GM19372 (cell line): ENCODE data around the gene LARGE1.

ENCODE experiments used
- ATAC-seq: cut with Tn5 transposase; IDR thresholded peaks from one replicate; pipeline ENCODE4 v1.9.1; 2021; ENCODE audit warnings: mild to moderate bottlenecking, low read depth, moderate library complexity; ENCODE audit not compliant: unreplicated experiment

The LARGE1 gene

DNA sequence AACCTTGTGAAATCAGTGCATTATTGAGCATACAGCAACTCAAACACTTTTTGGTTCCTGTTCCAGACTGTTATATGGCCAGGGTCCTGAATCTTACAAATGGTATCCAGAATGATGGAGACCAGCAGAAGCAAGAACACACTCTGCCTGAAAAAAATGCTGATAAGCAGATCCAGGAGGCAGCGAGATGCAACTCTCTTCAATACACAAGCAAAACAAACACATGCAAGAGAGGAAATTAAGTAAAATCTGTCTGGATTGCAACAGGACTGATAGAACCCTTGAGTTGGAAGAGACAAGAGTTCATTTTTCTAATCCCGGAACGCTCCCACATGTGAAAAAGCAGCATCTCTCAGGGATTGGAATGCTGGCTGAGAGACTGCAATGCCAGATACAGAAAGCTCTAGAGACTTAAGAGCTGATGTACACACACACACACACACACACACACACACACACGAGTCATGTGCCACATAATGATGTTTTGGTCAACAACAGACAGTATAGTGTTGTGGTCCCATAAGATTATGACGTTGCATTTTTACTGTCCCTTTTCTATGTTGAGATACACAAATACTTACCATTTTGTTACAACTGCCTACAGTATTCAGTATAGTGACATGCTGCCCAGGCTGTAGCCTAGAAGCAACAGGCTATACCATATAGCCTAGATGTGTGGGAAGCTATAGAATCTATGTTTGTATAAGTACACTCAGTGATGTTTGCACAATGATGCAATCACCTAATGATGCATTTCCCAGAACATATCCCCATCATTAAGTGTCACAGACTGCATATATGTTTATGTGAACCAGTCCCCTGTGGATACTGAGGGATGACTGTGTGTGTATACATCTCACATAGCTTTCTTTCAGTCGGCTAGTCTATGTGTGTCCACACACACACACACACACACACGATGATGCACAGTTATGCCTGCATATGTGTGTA lies 406.6 kb downstream of the LARGE1 start:
- ATAC-seq = no peak

DNA sequence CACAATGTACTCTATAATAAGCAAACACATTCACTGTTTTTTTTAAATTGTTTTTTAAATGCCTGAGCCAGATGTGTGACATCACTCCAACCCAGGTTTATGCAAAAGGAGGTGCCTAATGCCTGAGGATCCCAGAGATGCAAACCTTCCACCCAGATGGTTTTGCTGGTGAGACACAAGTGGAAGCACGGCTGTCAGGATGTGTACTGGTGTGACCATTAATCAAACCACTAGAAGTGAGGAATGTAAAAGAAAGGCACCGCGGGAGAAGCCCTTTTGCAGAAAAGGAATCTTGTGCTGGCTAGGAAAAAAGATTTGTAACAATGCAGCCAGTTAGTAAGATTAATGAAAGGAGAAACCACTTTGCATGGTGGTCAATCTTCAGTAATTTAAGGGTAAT lies 407.4 kb downstream of the LARGE1 start:
- ATAC-seq = no peak

DNA sequence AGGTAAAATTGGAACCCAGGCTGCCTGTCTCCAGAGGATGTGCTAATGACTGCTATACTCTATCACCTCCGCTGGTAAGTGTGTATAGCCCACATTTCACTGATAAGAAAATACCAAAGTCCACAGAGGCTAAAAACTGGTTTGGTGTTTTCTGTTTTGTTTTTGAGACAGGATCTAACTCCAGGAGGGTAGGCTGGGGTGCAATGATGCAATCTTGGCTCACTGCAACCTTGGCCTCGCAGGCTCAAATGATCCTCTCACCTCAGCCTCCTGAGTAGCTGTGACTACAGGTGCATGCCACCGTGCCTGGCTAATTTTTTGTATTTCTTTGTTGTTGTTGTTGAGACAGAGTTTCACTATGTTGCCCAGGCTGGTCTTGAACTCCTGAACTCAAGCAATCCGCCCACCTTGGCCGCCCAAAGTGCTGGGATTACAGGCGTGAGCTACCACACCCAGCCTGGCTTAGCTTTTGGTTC lies 409.8 kb downstream of the LARGE1 start:
- ATAC-seq = no peak

GRCh38 chr22:33504941-33505625 lies 415.2 kb downstream of the LARGE1 start:
- ATAC-seq = no peak

DNA sequence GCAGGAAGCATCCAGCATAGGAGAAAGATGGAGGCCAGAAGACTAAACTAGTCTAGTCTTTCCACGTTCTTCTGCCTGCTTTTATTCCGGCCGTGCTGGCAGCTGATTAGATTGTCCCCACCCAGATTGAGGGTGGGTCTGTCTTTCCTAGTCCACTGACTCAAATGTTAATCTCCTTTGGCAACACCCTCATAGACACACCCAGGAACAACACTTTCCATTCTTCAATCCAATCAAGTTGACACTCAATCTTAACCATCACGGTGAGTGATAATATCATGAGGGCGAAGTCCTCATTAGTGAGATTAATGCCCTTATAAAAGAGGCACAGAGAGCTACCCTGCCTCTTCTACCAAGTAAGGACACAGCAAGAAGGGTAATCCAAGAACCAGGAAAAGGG lies 424.2 kb downstream of the LARGE1 start:
- ATAC-seq = no peak

DNA sequence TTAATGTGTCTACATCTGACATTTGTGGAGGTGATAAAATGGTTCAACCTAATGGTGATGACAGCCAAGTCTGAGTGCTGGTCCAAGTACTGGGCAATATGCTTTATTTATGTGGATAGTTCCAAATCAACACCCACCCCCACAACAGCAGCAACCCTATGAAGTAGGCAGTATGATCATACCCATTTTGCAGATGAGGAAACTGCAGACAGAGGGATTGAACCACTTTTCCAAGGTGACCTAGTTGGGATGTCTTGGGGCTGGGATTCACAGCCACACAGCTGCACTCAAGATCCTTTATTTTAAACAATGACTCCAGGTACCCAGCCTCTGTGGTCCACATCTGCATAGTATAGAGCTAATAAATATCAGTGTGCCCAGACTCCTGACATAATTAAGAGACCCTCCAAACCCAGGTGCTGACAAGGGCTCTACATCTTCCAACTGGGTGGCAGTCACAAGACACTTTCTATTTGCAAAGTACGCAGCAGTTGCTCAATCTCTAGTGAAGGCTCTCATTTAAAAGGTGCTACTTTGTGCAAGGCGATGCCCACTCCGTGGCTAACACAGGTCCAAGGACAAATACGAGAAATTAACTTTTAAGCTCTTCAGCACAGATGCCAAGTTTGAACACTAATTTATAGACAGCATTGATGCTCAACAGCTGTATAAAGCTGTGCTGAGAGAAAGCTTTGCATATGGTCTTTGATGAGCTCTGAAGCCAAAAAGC lies 426.6 kb downstream of the LARGE1 start:
- no peak for ATAC-seq

DNA sequence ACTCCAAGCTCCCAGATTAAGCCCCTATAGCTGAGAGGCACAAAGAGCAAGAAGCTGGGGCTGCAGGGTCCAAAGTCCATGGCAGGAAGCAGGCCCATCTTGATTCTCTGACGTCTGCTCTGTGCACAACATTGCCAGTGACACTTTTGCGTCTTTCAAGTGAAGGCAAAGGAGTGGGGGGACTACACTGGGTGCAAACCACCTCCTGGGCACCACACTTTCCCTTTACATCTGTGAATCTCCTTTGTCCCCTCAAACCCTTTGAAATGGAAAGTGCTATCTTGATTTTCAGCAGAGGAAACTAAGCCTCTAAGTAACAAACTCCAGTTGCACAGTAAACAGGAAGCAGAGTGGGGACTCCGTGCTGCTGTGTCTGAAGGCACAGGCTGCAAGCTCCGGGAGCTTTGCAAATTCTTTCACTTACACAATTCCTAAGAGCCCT lies 428.0 kb downstream of the LARGE1 start:
- ATAC-seq = no peak

DNA sequence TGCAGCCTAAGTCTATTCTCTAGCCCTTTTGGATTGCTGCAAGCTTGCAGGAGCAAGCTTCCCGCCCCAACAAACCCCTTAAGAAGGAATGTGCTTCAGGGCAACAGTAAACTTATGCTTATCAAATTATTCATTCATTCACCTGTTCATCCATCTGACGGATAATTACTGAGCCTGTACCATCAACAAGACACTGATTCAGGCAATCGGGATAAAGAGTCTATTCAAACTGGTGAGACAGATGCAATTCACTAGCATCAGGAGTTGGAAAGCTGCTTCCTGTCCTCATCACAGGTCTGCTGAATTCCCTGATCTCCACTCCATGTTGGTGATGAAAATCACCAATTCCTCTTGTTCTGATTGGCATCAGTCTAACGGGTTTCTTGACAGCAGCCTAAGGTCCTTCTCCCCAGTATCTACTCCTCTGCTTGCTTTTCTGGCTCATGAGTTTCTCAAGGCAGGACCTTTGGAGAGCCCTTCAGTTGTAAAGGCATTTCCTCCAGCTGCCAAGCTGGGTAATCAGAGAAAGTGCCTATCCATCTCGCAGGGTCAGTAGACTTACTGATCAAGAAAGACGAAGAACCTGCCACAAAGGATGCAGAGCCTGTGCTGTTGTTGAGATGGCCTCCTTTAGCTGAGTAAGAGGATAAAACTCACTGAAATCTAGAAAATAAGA lies 433.1 kb downstream of the LARGE1 start:
- ATAC-seq = no peak

GRCh38 chr22:33481550-33481949 lies 438.7 kb downstream of the LARGE1 start:
- ATAC-seq = no peak

- no peak for ATAC-seq
Measured at GRCh38 chr22:33477120-33478111, 442.9 kb downstream of the LARGE1 start.

GRCh38 chr22:33476716-33477115 lies 443.6 kb downstream of the LARGE1 start:
- no peak for ATAC-seq

DNA sequence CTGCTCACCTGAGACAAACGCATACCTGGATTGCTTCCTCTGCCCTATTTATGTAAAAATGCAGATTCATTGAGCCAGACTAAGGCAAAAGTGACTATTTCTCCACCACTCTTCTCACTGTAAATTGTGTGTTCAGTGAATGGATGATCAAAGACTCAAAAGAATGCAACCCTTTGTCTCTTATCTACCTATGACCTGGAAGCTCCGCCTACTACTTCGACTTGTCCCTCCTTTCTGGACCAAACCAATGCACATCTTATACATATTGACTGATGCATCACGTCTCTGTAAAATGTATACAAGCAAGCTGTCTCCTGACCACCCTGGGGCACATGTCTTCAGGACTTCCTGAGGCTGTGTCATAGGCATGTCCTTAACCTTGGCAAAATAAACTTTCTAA lies 444.1 kb downstream of the LARGE1 start:
- ATAC-seq = no peak

DNA sequence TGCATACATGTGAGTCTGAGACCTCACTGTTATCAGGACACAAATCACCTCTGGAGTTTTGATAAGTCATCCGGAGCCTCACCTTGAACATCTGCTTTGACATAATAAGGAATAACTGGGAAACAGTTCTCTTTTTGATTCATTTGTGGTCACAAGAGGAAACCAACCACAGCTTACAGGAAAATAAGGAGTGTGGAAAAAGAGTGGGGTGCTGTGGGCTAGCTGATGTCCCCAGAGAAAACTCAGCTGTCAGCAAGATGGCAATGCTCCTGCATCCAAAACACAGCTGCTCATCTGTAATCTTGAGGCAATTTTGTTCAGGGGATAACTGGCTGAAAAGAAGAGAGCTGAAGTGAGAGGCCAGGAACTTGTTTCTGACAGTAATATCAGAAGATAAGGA lies 445.7 kb downstream of the LARGE1 start:
- ATAC-seq = no peak

DNA sequence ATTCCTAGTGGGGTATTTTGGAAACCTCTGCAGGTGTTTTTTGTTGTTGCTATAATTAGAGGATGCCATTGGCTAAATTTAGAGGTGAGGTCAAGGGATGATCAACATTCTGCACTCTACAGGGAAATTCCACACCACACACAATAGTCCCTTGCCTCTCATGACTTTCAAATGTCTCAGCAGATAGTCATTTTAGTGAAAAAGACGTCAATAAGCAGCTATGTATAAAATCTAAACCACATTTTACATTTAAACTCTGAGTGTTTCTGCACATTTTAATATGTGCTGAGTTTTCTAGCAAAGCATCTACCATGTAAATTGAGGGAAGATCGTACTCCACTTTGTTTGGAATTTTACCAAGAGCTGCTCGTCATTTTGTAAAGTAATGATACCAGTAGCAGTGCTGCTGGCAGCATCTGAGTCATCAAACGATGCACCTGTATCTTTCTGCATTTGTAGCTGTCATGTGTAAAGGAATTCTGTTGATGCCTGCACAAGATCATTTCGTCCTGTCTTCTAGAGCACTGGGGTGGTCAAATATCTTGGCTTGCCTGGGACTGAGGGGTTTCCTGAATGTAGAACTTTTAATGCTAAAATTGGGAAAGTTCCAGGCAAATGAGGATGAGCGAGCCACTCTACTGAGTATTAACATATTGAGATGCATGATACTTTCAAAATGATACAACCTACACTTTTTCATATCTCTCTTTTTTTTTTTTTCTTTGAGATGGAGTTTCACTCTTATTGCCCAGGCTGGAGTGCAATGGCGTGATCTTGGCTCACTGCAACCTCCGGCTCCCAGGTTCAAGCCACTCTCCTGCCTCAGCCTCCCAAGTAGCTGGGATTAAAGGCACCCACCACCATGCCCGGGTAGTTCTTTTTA lies 447.6 kb downstream of the LARGE1 start:
- no peak for ATAC-seq

GRCh38 chr22:33470456-33470855 lies 449.8 kb downstream of the LARGE1 start:
- no peak for ATAC-seq

- ATAC-seq = no peak
Measured at GRCh38 chr22:33467620-33468095, 452.6 kb downstream of the LARGE1 start.

DNA sequence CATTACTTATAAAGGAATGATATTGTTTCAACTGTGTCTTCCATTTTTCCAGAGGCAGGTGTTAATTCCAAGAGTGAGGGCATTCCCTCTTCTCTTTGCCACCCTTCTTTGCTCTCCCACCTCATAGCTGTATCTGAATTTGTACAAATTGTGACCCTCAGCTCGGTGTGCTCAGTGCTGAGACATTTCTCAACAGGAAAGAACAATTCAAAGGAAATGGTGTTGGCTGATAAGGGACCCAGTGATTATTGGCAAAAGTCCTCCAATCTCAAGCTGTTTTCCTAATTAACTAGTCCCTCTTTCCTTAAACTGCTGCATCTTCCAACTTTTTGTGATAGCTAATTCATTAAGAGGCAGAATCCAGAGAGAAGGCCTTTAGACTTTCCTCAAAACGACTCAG lies 453.2 kb downstream of the LARGE1 start:
- no peak for ATAC-seq

GRCh38 chr22:33465554-33465953 lies 454.7 kb downstream of the LARGE1 start:
- ATAC-seq = no peak
